ENCODE results near the gene TIMELESS. TPM values are rescaled to one million over a fixed set of nuclear protein-coding genes. Genes with fewer than 3 reads are reported as not detected.

The TIMELESS gene
- total RNA-seq, 4 donors from 2014 or later = 2.9 to 6.5 (median 3.7) TPM

DNA sequence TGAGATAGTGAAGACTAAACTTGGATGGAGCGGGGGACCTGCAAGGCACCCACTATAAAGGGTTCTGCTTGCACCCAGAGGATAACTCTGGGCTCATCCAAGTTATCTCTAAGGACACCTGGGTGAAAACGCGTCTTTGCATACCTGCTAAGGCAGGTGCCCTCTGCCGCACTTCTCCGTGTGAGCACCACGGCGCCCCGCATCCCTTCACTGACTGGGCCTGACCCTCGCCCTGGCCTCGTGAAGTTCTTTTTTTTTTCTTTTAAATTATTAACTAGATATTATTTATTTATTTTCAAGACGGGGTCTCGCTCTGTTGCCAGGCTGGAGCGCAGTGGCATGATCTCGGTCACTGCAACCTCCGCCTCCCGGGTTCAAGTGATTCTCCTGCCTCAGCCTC, 66.6 kb downstream of the TIMELESS start:
- no peak overlapping the region for H3K4me3 ChIP-seq (ENCODE audit: low read depth, poor library complexity, severe bottlenecking)
- intact Hi-C loops (cut with DNase I; ENCODE audit: low total_unique reads) = no loop called here
- WGBS, 2 donors = 94 to 95% methylated on average over 16 of the region's 16 CpGs
- no peak for TF ChIP-seq POLR2A (IDR thresholded peaks at IDR 0.05)
- TF ChIP-seq CTCF (IDR thresholded peaks at IDR 0.05) = no peak
- DNase-seq (ENCODE audit: low spot score in 2 of 2) = peak in 1 of 2 donors; percentile 23

DNA sequence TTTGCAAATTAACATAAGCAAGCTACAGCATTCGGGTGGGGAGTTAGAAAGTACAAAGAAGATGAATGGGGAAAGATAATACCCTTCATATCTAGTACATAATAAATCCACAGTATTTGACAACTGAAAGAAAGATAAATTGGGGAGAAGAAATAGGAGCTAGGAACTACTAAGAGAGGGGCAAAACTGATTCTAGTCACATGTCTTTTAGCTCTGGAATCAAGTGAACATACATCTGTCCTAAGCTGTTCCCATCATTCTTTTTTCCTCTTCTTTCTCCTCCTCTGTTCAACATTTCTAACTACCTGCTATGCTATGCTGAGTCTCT, 71.3 kb downstream of the TIMELESS start:
- no peak for DNase-seq (ENCODE audit: low spot score in 2 of 2)
- intact Hi-C loops (cut with DNase I; ENCODE audit: low total_unique reads) = no loop called here
- H3K4me3 ChIP-seq (ENCODE audit: low read depth, poor library complexity, severe bottlenecking) = no peak overlapping the region

DNA sequence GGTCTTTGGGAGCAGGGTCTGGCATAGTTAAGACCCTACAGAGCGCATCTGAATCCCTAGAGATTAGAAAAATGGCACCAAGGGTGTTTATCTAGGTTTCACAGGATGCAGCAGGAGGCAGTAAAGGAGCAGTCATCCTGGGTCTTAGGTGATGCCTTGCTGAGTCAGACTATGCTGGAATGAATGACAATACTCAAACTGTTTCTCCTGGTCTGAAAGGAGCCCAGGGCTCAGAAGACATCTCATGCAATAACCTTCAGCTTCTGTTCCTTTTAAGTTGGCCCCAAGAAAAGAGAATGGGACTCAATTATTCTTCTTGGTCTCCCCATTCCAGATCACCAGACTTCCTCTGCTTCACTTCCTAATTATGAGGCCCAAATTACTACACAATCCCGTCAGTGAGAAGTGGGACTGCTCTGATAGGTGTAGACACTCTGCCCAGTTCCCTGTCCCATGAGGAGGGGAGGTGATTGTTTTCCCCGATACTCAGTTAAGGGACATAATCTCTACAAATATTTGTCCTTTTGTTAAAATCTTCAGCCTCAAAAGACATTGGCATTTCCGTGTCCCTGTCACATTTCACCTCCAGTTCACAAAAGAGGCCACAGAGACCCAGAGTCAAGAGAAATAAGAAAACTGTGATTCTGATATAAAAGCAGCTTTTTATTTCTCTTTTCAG, 71.8 kb downstream of the TIMELESS start:
- TF ChIP-seq POLR2A (IDR thresholded peaks at IDR 0.05) (no peak), CTCF (IDR thresholded peaks at IDR 0.05) (no peak)
- WGBS, 2 donors = 72 to 84% methylated on average over 4 of the region's 4 CpGs

More for the DNA sequence above, 71.3 kb downstream of the TIMELESS start:
- TF ChIP-seq POLR2A (IDR thresholded peaks at IDR 0.05) (no peak), CTCF (IDR thresholded peaks at IDR 0.05) (no peak)
- WGBS, 2 donors = 49 to 61% methylated on average over 1 of the region's 1 CpG

DNA sequence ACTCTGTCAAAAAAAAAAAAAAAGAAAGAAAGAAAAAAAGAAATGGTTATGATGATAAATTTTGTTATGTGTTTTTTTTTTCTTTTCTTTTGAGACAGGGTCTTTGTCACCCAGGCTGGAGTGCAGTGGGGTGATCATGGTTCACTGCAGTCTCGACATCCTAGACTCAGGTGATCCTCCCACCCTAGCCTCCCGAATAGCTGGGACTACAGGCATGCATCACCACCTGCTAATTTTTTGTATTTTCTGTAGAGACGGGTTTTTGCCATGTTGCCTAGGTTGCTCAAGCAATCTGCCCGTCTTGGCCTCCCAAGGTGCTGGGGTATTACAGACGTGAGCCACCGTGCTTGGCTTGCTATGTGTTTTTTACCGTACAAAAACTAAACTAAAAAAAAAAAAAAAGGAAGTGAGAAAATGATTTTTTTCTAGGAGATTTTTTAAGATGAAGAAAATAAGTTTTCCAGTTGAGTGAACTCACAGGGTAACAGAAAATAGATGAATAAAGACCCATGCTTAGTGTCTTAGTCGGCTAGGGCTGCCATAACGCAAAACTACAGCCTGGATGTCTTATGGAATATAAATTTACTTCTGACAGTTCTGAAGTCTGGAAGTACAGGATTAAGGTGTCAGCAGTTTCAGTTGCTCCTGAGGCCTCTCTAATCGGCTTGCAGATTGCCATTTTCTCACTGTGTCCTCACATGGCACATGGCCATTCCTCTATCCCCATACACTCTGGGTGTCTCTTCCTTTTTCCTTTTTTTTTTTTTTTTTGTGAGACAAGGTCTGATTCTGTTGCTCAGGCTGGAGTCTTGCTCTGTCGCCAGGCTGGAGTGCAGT, 73.4 kb downstream of the TIMELESS start:
- H3K4me3 ChIP-seq (ENCODE audit: low read depth, poor library complexity, severe bottlenecking) = no peak overlapping the region
- peak in 1 of 2 donors; percentile 43 for DNase-seq (ENCODE audit: low spot score in 2 of 2)
- WGBS, 2 donors = 75 to 77% methylated on average over 11 of the region's 11 CpGs
- TF ChIP-seq CTCF (IDR thresholded peaks at IDR 0.05) (no peak), POLR2A (IDR thresholded peaks at IDR 0.05) (no peak)
- intact Hi-C loops (cut with DNase I; ENCODE audit: low total_unique reads) = no loop called here

More for the DNA sequence above, 71.8 kb downstream of the TIMELESS start:
- no peak for DNase-seq (ENCODE audit: low spot score in 2 of 2)
- H3K4me3 ChIP-seq (ENCODE audit: low read depth, poor library complexity, severe bottlenecking) = no peak overlapping the region
- intact Hi-C loops (cut with DNase I; ENCODE audit: low total_unique reads) = no loop called here

- peak in 1 of 2 donors; percentile 20 for DNase-seq (ENCODE audit: low spot score in 2 of 2)
- intact Hi-C loops (cut with DNase I; ENCODE audit: low total_unique reads) = no loop called here
- WGBS, 2 donors = 79 to 84% methylated on average over 7 of the region's 7 CpGs
- no peak for TF ChIP-seq POLR2A (IDR thresholded peaks at IDR 0.05)
- no peak for TF ChIP-seq CTCF (IDR thresholded peaks at IDR 0.05)
- H3K4me3 ChIP-seq (ENCODE audit: low read depth, poor library complexity, severe bottlenecking) = no peak overlapping the region
These were observed 74.3 kb downstream of the TIMELESS start for GRCh38 chr12:56374726-56375597.
